Adipose tissue (tissue), 3 donors: ENCODE results near the gene NENF. TPM values are rescaled to one million over a fixed set of nuclear protein-coding genes. Genes with fewer than 3 reads are reported as not detected.

Experiments
- H3K27ac ChIP-seq: one replicate; pipeline ENCODE4 v1.5.1; 2013; ENCODE audit warnings: low read depth, low read length
- WGBS, 3 donors: extraction: QIAGEN DNeasy Blood & Tissue Kit; methylation state at CpG; one replicate each; pipeline ENCODE4 v1.1.7; 2013; 5-methylcytosine and 5-hydroxymethylcytosine counted together
- polyA plus RNA-seq, 3 donors: library from polyadenylated mRNA; stranded (reverse); fragments of 200-250 nt; gene quantifications; one replicate each; pipeline ENCODE4 v1.2.3, GENCODE V29; 2013
- donor health status: healthy with polysubstance abuse.
- donor health status: Bipolar disorder and iron deficiency.
- donor health status: healthy.

NENF gene
- polyA plus RNA-seq, 3 donors = 35.0 to 116 (median 54.1) TPM

GRCh38 chr1:212488436-212489283 lies 55.9 kb downstream of the NENF start:
- H3K27ac ChIP-seq = no peak overlapping the region
- 32 to 47% (median 44%) methylated on average over 4 of the region's 4 CpGs for WGBS, 3 donors

GRCh38 chr1:212489284-212489859 lies 56.7 kb downstream of the NENF start:
- no peak overlapping the region for H3K27ac ChIP-seq
- 89 to 92% (median 91%) methylated on average over 4 of the region's 4 CpGs for WGBS, 3 donors

DNA sequence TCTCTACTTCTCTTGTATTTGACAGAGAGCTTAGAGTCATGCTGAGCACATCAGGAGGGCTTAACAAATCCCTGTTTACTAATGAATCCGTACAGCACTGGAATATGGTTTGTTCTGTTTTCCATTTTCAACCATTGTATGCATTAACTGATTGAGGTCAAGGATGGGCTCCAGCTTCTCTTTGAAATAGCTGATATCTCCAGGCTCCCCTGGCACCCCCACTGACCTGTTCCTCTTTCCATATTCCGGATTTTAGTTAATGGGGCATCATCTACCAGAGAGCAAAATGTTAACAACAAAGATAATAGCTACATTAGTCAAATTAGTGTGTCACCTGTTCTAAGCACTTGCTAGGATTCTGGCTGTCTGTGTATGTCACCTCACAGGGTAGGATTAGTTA lies 57.6 kb downstream of the NENF start:
- 75 to 89% (median 84%) methylated on average over 2 of the region's 2 CpGs for WGBS, 3 donors
- H3K27ac ChIP-seq = no peak overlapping the region

DNA sequence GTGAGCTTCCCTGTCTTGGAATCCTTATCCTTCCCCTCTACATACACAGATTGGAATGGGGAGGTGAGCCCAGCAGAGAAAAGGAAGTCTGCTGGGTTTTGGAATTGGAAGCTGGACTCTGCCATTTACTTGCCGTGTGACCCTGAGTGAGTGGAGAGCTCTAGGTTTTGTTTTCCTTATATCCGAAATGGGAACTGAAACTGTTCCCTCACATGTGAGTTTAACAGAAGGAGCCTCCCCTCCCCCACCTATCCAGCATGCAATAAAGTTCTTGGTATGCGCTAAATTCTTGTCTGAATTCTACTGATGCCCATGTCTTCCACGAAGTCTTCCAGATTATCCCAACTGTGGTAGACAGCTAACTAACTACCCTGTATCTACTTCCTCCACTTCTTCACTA lies 58.7 kb downstream of the NENF start:
- H3K27ac ChIP-seq = no peak overlapping the region
- WGBS, 3 donors = 84 to 90% (median 86%) methylated on average over 4 of the region's 4 CpGs

Other genes with a start within 250 kb of the NENF start
- gene PPP2R5A, start 147.5 kb upstream of the NENF start, polyA plus RNA-seq = 10 to 100 TPM; 31.2 to 55.8 (median 41.3) TPM
- gene PACC1, start 18.0 kb upstream of the NENF start, polyA plus RNA-seq = 1 to 10 TPM; 1.9 to 2.4 (median 2.0) TPM
- gene ATF3, start 175.8 kb downstream of the NENF start, polyA plus RNA-seq = 100 to 1,000 TPM in 1 of 3 donors, 10 to 100 TPM in 2; 25.5 to 267 (median 76.5) TPM